ENCODE results near the gene AXL.

The AXL gene

DNA sequence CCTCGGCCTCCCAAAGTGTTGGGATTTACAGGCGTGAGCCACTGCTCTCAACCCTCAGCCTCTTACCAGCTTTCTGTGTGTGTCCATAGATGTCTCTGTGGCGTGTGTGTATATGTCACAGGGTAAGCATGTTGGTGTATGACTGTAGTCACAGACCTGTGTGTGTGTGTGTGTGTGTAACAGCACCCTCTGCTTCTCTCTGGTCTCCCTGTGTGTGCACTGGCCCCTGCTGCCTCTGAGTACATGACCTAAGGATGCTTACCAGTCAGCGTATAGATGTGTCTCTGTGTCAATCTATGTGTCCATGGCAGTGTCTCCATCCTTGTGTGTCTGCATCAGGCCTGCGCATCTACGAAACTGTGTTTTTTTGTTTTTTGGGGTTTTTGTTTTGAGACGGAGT is 5.6 kb downstream of the AXL start:
- H3K4me1 ChIP-seq (ENCODE audit: control insufficient read depth, low read length), result no peaks in the 10 kb centered on the region
- no peak overlapping the region for H3K4me2 ChIP-seq (ENCODE audit: low read length)
- H3K9me2 ChIP-seq (replicated peaks; ENCODE audit: control insufficient read depth, low read length), result no peaks in the 10 kb centered on the region
- no peaks in the 10 kb centered on the region for H4K20me1 ChIP-seq (ENCODE audit: control insufficient read depth, insufficient read depth, low read depth, low read length)
- no peak overlapping the region for H3K27ac ChIP-seq (ENCODE audit: low read depth, low read length)
- TF ChIP-seq EZH2phosphoT487 (IDR thresholded peaks at IDR 0.05; ENCODE audit: borderline replicate concordance, low read length), result no peak
- TF ChIP-seq, protein P1, sequence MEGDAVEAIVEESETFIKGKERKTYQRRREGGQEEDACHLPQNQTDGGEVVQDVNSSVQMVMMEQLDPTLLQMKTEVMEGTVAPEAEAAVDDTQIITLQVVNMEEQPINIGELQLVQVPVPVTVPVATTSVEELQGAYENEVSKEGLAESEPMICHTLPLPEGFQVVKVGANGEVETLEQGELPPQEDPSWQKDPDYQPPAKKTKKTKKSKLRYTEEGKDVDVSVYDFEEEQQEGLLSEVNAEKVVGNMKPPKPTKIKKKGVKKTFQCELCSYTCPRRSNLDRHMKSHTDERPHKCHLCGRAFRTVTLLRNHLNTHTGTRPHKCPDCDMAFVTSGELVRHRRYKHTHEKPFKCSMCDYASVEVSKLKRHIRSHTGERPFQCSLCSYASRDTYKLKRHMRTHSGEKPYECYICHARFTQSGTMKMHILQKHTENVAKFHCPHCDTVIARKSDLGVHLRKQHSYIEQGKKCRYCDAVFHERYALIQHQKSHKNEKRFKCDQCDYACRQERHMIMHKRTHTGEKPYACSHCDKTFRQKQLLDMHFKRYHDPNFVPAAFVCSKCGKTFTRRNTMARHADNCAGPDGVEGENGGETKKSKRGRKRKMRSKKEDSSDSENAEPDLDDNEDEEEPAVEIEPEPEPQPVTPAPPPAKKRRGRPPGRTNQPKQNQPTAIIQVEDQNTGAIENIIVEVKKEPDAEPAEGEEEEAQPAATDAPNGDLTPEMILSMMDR (IDR thresholded peaks at IDR 0.05; ENCODE audit: low read depth, low read length, poor library complexity, severe bottlenecking), result no peak
- no peaks in the 10 kb centered on the region for H3K9me3 ChIP-seq (ENCODE audit: control insufficient read depth, insufficient read depth, low read length)
- no peaks in the 10 kb centered on the region for H3K36me3 ChIP-seq (ENCODE audit: control insufficient read depth, low read length)
- H3K27me3 ChIP-seq (ENCODE audit: control insufficient read depth, low read length), result no peaks in the 10 kb centered on the region
- no peak overlapping the region for H3K4me3 ChIP-seq (ENCODE audit: low read length)
- H3K79me2 ChIP-seq (ENCODE audit: control insufficient read depth, low read length), result no peaks in the 10 kb centered on the region
- H3F3A ChIP-seq (ENCODE audit: control insufficient read depth, insufficient read depth), result no peaks in the 10 kb centered on the region

DNA sequence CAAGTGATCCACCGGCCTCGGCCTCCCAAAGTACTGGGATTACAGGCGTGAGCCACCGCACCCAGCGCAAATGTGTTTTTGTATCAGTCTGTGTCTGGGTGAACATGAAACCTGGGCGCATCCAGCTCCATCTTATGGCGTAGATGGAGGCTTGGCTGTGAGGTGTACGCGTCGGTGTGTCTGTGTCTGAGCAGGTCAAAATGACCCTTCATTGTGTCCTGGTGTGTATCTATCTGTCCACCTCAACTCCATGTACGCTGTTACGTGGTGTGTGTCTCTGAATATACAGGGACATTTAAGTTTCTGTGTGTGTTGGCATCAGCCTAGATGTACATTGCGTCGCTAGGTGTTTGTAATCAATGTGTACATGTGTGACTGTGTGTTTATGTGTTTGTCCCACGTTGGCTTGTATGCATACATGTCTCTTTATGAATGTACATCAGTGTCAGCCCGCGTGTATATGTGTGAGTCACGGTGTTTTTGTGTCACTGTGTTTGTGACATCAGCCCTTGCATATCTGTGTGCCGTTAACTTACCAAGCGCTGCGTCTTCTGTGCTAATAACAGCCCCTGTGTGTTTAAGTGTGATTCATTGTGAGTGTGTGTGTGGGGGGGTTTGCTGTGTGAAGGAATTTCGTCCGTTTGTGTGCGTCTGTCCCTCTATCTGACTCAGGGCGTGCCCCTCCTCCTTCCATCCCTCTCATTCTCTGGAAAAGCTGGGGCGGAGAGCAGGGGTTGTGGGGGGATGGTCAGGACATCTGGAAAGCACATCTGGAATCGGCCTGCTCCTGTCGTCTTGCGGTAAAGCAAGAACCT is 6.4 kb downstream of the AXL start:
- H3K4me3 ChIP-seq (ENCODE audit: low read length), result no peak overlapping the region
- no peak overlapping the region for H3K4me2 ChIP-seq (ENCODE audit: low read length)

DNA sequence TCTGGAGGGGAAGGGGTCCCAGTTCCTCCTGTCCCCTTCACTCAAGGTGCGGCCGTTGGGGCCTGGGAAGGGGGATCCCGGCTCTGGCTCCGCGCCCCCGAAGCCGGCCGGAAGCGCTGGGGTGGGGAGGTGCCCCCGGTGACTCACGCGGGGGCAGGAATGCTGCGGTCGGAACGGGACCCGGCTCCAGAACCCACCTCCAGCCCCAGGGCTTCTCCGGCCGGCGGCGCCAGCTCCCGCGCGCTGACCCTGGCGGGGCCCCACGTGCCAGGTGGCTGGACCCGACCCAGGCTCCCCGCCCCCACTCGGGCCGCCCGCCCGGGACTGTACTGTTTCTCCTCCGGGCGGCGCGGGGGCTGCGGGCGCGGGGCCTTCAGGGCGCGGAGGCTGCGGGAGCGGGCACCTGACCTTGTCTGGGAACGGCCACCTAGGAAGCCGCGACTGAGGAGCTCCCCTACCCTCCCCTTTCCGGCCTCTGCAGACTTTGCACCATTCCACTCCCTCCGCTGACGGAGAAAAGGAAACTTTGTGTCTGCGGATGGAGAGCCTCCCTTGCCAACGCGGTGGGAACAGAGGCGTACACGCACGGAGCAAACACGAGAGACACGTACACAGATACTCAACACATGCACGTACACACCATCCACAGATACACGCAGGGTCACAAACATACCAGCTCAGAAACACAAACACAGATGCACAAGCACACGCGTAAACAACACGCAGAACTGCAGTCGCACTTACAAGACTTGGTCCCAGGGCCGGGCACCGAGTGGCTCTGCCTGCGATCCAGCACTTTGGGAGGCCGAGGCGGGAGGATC is 7.2 kb downstream of the AXL start:
- H3K27ac ChIP-seq (ENCODE audit: low read depth, low read length), result no peak overlapping the region
- H3K27me3 ChIP-seq (ENCODE audit: control insufficient read depth, low read length), result no peaks in the 10 kb centered on the region
- H3K9me2 ChIP-seq (replicated peaks; ENCODE audit: control insufficient read depth, low read length), result no peaks in the 10 kb centered on the region
- H3K4me2 ChIP-seq (ENCODE audit: low read length), result no peak overlapping the region
- H3K36me3 ChIP-seq (ENCODE audit: control insufficient read depth, low read length), result no peaks in the 10 kb centered on the region
- no peaks in the 10 kb centered on the region for H3F3A ChIP-seq (ENCODE audit: control insufficient read depth, insufficient read depth)
- TF ChIP-seq, protein P1 (IDR thresholded peaks at IDR 0.05; ENCODE audit: low read depth, low read length, poor library complexity, severe bottlenecking), result no peak
- no peak for TF ChIP-seq EZH2phosphoT487 (IDR thresholded peaks at IDR 0.05; ENCODE audit: borderline replicate concordance, low read length)
- H4K20me1 ChIP-seq (ENCODE audit: control insufficient read depth, insufficient read depth, low read depth, low read length), result no peaks in the 10 kb centered on the region
- H3K79me2 ChIP-seq (ENCODE audit: control insufficient read depth, low read length), result no peaks in the 10 kb centered on the region
- H3K4me1 ChIP-seq (ENCODE audit: control insufficient read depth, low read length), result no peaks in the 10 kb centered on the region
- no peak overlapping the region for H3K4me3 ChIP-seq (ENCODE audit: low read length)
- no peaks in the 10 kb centered on the region for H3K9me3 ChIP-seq (ENCODE audit: control insufficient read depth, insufficient read depth, low read length)

More for the DNA sequence above, 6.4 kb downstream of the AXL start:
- TF ChIP-seq, protein P1 (IDR thresholded peaks at IDR 0.05; ENCODE audit: low read depth, low read length, poor library complexity, severe bottlenecking), result no peak
- TF ChIP-seq EZH2phosphoT487 (IDR thresholded peaks at IDR 0.05; ENCODE audit: borderline replicate concordance, low read length), result no peak
- H3K27ac ChIP-seq (ENCODE audit: low read depth, low read length), result no peak overlapping the region
- H3K4me1 ChIP-seq (ENCODE audit: control insufficient read depth, low read length), result no peaks in the 10 kb centered on the region
- H3K9me3 ChIP-seq (ENCODE audit: control insufficient read depth, insufficient read depth, low read length), result no peaks in the 10 kb centered on the region
- no peaks in the 10 kb centered on the region for H3K27me3 ChIP-seq (ENCODE audit: control insufficient read depth, low read length)
- no peaks in the 10 kb centered on the region for H3K79me2 ChIP-seq (ENCODE audit: control insufficient read depth, low read length)
- H4K20me1 ChIP-seq (ENCODE audit: control insufficient read depth, insufficient read depth, low read depth, low read length), result no peaks in the 10 kb centered on the region
- H3F3A ChIP-seq (ENCODE audit: control insufficient read depth, insufficient read depth), result no peaks in the 10 kb centered on the region
- H3K36me3 ChIP-seq (ENCODE audit: control insufficient read depth, low read length), result no peaks in the 10 kb centered on the region
- no peaks in the 10 kb centered on the region for H3K9me2 ChIP-seq (replicated peaks; ENCODE audit: control insufficient read depth, low read length)

Measured in DOHH2 (cell line).